ENCODE measurements around the gene TMEM143. TPM values are rescaled to one million over a fixed set of nuclear protein-coding genes. Genes with fewer than 3 reads are reported as not detected.
A peak's percentile ranks its signal among the peaks of the same experiment; 100 is the strongest.

The TMEM143 gene
- total and polyA plus RNA-seq, 10 donors, result 5.8 to 14.8 (median 9.1) TPM

- peaks cover 8 to 68% (median 32%) of the 10 kb centered on the region in 6 donors for H3K4me1 ChIP-seq
- no peaks in the 10 kb centered on the region for H3K36me3 ChIP-seq
- H3K9me3 ChIP-seq, result peaks cover 0 to 4% (median 0%) of the 10 kb centered on the region in 8 donors
- WGBS, 5 donors, result 6 to 16% (median 6%) methylated on average over 30 to 104 of the region's 104 CpGs
- H3K27ac ChIP-seq, result peak overlapping the region in 5 of 8 donors; percentile 25 to 80 (median 59)
- H3K27me3 ChIP-seq (replicated peaks in 1 of 7), result peaks cover 7 to 51% (median 38%) of the 10 kb centered on the region in 7 donors
- peak overlapping the region; percentile 11 to 72 (median 35) for H3K4me3 ChIP-seq
- intact Hi-C loops (cut with DNase I; ENCODE audit: low total_unique reads), result no loop called here
- peak; percentile 96 for DNase-seq
- peak; percentile 69 to 74 (median 72) for TF ChIP-seq POLR2AphosphoS5 (IDR thresholded peaks at IDR 0.05)
- no peak for TF ChIP-seq POLR2A (IDR thresholded peaks at IDR 0.05)
These were observed 34.9 kb upstream of the TMEM143 start for GRCh38 chr19:48398375-48399235.

- 3 to 7% (median 4%) methylated on average over 16 to 17 of the region's 17 CpGs for WGBS, 5 donors
- Histone ChIP-seq H3K27ac (peak overlapping the region in 3 of 8 donors; percentile 59 to 80 (median 60)), H3K4me3 (peak overlapping the region in 7 of 8 donors; percentile 11 to 72 (median 38)), H3K27me3 (replicated peaks in 1 of 7) (peaks cover 7 to 56% (median 44%) of the 10 kb centered on the region in 7 donors), H3K4me1 (peaks cover 8 to 68% (median 34%) of the 10 kb centered on the region in 6 donors), H3K36me3 (no peaks in the 10 kb centered on the region), H3K9me3 (peaks cover 0 to 4% (median 0%) of the 10 kb centered on the region in 8 donors)
- no peak for DNase-seq
- TF ChIP-seq, protein P1, sequence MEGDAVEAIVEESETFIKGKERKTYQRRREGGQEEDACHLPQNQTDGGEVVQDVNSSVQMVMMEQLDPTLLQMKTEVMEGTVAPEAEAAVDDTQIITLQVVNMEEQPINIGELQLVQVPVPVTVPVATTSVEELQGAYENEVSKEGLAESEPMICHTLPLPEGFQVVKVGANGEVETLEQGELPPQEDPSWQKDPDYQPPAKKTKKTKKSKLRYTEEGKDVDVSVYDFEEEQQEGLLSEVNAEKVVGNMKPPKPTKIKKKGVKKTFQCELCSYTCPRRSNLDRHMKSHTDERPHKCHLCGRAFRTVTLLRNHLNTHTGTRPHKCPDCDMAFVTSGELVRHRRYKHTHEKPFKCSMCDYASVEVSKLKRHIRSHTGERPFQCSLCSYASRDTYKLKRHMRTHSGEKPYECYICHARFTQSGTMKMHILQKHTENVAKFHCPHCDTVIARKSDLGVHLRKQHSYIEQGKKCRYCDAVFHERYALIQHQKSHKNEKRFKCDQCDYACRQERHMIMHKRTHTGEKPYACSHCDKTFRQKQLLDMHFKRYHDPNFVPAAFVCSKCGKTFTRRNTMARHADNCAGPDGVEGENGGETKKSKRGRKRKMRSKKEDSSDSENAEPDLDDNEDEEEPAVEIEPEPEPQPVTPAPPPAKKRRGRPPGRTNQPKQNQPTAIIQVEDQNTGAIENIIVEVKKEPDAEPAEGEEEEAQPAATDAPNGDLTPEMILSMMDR (IDR thresholded peaks at IDR 0.05 in 8 of 11, conservative IDR thresholded peaks at IDR 0.05 in 3 of 11), result no peak
- intact Hi-C loops (cut with DNase I; ENCODE audit: low total_unique reads), result no loop called here
These were observed 34.3 kb upstream of the TMEM143 start for GRCh38 chr19:48398102-48398374.

DNA sequence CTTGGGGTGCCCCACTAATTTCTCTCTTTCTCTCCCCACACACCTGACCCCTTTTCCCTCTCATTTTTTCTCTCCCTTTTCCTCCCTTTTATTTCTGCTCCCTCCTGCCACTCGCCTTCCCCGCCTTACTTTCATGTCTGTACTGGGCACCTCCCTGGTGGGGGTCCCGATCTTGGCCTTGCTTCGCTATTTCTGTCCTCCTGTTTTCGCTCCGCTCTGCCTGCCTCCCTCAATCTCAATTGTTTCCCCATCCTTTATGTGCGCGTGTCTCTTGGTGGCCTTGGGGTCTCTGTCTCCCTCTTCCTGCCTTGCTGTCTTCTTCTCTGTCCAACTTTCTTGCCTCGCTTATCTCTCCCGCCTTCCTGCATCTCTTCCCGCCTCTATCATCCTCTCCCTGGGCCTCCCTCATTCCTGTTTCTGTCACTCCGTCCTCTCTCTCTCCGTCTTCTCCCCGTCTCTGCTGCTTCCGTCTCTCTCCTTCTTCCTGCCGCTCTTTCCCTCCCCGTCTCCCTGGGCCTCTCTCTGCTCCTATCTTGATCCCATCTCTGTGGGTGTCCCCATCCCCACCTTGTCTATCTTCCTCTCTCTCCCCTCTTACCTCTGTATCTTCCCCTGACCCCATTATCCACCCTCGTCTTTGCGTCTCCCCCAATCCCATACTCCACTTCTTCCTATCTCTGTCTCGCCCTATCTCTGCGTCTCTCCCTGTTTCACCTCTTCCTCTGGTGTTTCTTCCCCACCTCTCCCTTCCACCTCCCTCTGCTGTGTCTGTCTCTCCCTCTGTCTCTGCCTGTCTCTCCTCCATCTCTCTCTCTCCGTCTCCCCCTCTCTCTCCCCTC is 33.7 kb upstream of the TMEM143 start:
- WGBS, 5 donors, result 31 to 43% (median 39%) methylated on average over 22 of the region's 22 CpGs
- intact Hi-C loops (cut with DNase I; ENCODE audit: low total_unique reads), result no loop called here
- Histone ChIP-seq H3K9me3 (peaks cover 0 to 4% (median 0%) of the 10 kb centered on the region in 8 donors), H3K27ac (peak overlapping the region in 2 of 8 donors; percentile 59 to 60), H3K27me3 (replicated peaks in 1 of 7) (peaks cover 7 to 62% (median 48%) of the 10 kb centered on the region in 7 donors), H3K4me1 (peaks cover 8 to 70% (median 34%) of the 10 kb centered on the region in 6 donors), H3K36me3 (no peaks in the 10 kb centered on the region), H3K4me3 (peak overlapping the region in 6 of 8 donors; percentile 11 to 72 (median 38))
- TF ChIP-seq POLR2AphosphoS5 (IDR thresholded peaks at IDR 0.05) (no peak), POLR2A (IDR thresholded peaks at IDR 0.05) (no peak)
- TF ChIP-seq, protein P1 (IDR thresholded peaks at IDR 0.05 in 8 of 11, conservative IDR thresholded peaks at IDR 0.05 in 3 of 11), result no peak
- DNase-seq, result no peak

- no peak overlapping the region for H3K27ac ChIP-seq
- WGBS, 5 donors, result 42 to 89% (median 44%) methylated on average over 1 to 2 of the region's 2 CpGs
- DNase-seq, result no peak
- no peak for TF ChIP-seq POLR2A (IDR thresholded peaks at IDR 0.05)
- TF ChIP-seq, protein P1 (IDR thresholded peaks at IDR 0.05 in 8 of 11, conservative IDR thresholded peaks at IDR 0.05 in 3 of 11), result no peak
- TF ChIP-seq POLR2AphosphoS5 (IDR thresholded peaks at IDR 0.05), result no peak
- H3K4me1 ChIP-seq, result peaks cover 8 to 72% (median 34%) of the 10 kb centered on the region in 6 donors
- peaks cover 0 to 4% (median 0%) of the 10 kb centered on the region in 8 donors for H3K9me3 ChIP-seq
- intact Hi-C loops (cut with DNase I; ENCODE audit: low total_unique reads), result no loop called here
- H3K36me3 ChIP-seq, result no peaks in the 10 kb centered on the region
- peaks cover 7 to 65% (median 48%) of the 10 kb centered on the region in 7 donors for H3K27me3 ChIP-seq (replicated peaks in 1 of 7)
- no peak overlapping the region for H3K4me3 ChIP-seq
These were observed 33.1 kb upstream of the TMEM143 start for GRCh38 chr19:48396824-48397176.
